Lower lobe of right lung (tissue), 2 donors: ENCODE data around the gene TMEM204. TPM values are rescaled to one million over a fixed set of nuclear protein-coding genes. Genes with fewer than 3 reads are reported as not detected.

Experiments used
- ATAC-seq, 2 donors: fragments of 200-7000 bp; cut with Tn5 transposase; one replicate each; pipeline ENCODE4 v1.9.1; 2020 to 2022; ENCODE audit warnings: mild to moderate bottlenecking in 2 of 2, moderate library complexity in 2 of 2
- DNase-seq: peaks from one replicate; pipeline ENCODE4 v3.0.0-alpha.2; 2020
- H3K27ac ChIP-seq: fragments of 200-600 bp; one replicate; pipeline ENCODE4 v1.8.0; 2022
- H3K27me3 ChIP-seq: fragments of 200-600 bp; one replicate; pipeline ENCODE4 v1.8.0; 2022; ENCODE audit warnings: low read depth
- H3K36me3 ChIP-seq: fragments of 200-600 bp; one replicate; pipeline ENCODE4 v1.8.0; 2022; ENCODE audit warnings: mild to moderate bottlenecking
- H3K4me1 ChIP-seq: fragments of 200-600 bp; one replicate; pipeline ENCODE4 v1.8.0; 2022
- H3K4me3 ChIP-seq: fragments of 200-600 bp; one replicate; pipeline ENCODE4 v1.8.0; 2022; ENCODE audit warnings: mild to moderate bottlenecking
- H3K9me3 ChIP-seq: fragments of 200-600 bp; one replicate; pipeline ENCODE4 v1.8.0; 2022
- intact Hi-C: fragments of 100-400 bp; cut with DNase I; formaldehyde crosslinking; loops from one replicate; pipeline ENCODE4 v1.11.0; 2022
- total RNA-seq: library from RNA; stranded (reverse); fragmentation: NEBNext Ultra II Directional; extraction: Animal tissue kit (Norgen Biotek cat#: 25700); gene quantifications from one replicate; pipeline ENCODE4 v1.2.1, GENCODE V29; 2021
- TF ChIP-seq, protein P1 (sequence below): fragments of 200-600 bp; IDR thresholded peaks from one replicate; pipeline ENCODE4 v1.8.0; 2022; ENCODE audit warnings: antibody characterized with exemption, mild to moderate bottlenecking
- donor health status: DM: no; HTN: yes; CAD: no; lungs with severe emphysema.

TMEM204 gene
- total RNA-seq, 1 donor from 2014 or later, result 63.1 TPM

DNA sequence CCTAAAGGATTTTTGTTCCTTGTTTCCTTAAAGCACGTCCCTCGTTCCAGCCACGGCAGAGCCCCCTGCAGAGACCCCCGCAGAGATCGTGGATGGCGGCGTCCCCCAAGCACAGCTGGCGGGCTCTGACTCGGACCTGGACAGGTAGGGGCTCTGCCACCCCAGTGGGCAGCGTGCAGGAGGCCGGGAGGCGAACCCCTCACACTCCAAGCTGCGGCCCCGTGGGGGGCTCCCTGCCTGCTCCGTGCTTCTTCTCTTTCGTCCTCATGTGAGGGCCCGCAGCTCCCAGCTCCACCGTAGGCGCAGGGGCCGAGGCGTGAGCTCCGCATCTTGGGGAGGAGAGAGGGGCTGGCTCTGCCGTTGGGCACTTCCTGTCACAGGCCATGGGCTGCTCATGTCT lies 31.8 kb upstream of the TMEM204 start:
- Histone ChIP-seq H3K4me3 (no peak overlapping the region), H3K36me3 (peaks cover 80% of the 10 kb centered on the region), H3K27ac (no peak overlapping the region), H3K27me3 (no peaks in the 10 kb centered on the region), H3K4me1 (no peaks in the 10 kb centered on the region), H3K9me3 (no peaks in the 10 kb centered on the region)
- intact Hi-C loops, result no loop called here
- DNase-seq, result no peak
- ATAC-seq, result no peak
- TF ChIP-seq, protein P1, sequence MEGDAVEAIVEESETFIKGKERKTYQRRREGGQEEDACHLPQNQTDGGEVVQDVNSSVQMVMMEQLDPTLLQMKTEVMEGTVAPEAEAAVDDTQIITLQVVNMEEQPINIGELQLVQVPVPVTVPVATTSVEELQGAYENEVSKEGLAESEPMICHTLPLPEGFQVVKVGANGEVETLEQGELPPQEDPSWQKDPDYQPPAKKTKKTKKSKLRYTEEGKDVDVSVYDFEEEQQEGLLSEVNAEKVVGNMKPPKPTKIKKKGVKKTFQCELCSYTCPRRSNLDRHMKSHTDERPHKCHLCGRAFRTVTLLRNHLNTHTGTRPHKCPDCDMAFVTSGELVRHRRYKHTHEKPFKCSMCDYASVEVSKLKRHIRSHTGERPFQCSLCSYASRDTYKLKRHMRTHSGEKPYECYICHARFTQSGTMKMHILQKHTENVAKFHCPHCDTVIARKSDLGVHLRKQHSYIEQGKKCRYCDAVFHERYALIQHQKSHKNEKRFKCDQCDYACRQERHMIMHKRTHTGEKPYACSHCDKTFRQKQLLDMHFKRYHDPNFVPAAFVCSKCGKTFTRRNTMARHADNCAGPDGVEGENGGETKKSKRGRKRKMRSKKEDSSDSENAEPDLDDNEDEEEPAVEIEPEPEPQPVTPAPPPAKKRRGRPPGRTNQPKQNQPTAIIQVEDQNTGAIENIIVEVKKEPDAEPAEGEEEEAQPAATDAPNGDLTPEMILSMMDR, result no peak

DNA sequence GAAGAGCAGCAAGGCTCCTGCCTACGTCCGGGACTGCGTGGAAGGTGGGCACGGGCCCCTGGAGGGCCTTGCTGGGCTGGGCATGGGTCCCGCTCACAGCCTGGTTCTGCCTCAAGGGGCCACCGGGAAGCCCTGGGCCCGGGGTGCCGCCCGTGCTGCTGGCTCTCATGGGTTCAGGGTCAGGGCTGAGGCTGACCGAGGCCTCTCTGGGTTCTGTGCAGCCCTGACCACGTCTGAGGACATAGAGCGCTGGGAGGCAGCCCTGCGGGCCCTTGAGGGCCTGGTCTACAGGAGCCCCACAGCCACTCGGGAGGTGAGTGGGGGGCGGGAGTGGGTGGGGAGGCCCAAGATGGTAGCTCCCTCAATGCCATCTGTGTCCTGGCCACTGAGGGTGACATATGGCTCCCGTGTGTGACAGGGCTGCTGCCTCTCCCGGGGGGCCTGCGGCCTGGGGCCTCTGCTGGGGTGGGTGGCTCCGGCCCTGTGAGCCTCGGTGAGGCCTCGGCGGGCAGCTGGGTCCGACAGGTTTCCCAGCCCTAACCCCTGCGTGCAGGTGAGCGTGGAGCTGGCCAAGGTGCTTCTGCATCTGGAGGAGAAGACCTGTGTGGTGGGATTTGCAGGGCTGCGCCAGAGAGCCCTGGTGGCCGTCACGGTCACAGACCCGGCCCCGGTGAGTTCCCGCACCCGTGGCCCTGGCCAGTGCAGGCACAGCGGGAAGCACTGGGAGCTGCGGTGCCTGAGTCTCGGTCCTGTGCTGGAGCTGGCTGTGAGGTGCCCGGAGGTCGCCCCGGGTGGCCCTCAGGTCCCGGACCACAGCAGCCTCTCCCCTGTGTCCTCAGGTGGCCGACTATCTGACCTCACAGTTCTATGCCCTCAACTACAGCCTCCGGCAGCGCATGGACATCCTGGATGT lies 31.1 kb upstream of the TMEM204 start:
- intact Hi-C loops, result no loop called here
- no peak for DNase-seq
- no peak overlapping the region for H3K27ac ChIP-seq

DNA sequence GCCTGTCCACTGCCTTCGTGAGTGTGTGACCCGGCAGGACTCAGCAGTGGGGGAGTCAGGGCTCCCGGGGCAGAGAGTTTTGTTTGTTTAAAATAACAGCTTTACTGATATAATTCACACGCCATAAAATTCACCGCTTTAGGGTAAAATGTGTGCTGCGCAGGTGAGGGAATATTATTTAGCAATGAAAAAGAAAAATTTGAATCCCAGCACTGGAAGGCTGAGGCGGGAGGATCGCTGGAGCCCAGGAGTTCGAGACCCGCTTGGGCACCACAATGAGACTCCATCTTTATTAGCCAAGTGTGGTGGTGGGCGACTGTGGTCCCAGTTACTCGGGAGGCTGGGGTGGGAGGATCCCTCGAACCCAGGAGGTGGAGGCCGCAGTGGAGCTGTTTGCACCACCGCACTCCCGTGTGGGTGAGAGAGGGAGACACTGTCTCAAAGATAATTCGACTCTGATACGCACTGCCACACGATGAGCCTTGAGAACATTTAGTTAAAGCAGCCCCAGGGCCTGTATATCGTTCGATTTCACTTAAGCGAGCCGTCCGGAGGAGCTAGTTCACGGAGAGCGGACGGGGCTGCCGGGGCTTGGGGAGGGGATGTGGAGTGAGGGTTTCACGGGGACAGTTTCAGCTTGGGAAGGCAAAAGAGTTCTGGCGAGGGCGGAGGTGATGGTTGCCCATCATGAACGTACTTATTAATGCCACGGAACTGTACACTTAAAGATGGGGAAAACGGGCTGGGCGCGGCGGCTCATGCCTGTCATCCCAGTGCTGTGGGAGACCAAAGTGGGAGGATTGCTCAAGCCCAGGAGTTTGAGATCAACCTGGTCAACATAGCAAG lies 30.1 kb upstream of the TMEM204 start:
- no peak for ATAC-seq
- Histone ChIP-seq H3K4me3 (no peak overlapping the region), H3K27ac (no peak overlapping the region), H3K4me1 (no peaks in the 10 kb centered on the region), H3K9me3 (no peaks in the 10 kb centered on the region), H3K27me3 (no peaks in the 10 kb centered on the region), H3K36me3 (peaks cover 69% of the 10 kb centered on the region)
- no peak for DNase-seq
- intact Hi-C loops, result no loop called here
- TF ChIP-seq, protein P1, result no peak

More for the DNA sequence above, 31.1 kb upstream of the TMEM204 start:
- TF ChIP-seq, protein P1, result no peak
- Histone ChIP-seq H3K27me3 (no peaks in the 10 kb centered on the region), H3K9me3 (no peaks in the 10 kb centered on the region), H3K4me1 (no peaks in the 10 kb centered on the region), H3K36me3 (peaks cover 78% of the 10 kb centered on the region), H3K4me3 (no peak overlapping the region)
- no peak for ATAC-seq

DNA sequence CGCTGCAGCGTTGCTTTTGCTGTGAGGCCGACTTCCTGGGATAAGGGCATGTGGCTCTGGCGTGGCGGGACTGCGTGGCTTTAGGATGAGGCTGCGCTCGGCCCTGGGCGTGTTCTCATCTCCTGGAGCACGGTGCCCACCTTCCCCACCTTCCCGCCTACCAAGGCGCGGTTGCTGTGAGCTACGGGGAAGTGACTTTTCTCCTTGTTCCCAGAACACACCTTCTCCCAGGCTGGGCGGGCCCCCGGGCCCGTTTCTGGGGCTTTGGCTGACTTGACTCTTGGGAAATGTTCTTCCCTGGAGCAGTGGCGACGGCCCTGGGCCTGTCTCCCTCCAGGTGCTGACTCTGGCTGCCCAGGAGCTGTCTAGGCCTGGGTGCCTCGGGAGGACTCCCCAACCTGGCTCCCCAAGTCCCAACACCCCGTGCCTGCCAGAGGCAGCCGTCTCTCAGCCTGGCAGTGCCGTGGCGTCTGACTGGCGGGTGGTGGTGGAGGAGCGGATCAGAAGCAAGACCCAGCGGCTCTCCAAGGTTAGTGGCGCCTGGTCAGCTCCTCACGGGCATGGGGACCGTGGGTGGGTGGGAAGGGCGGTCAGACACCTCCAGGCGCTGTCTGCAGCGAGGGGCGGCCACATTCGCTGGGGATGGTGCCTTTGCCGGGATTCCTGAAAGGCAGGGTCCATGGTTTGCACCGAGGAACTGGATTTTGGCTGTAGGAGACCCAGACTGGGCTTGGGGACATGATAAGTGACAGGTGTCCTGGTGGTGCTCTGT lies 28.2 kb upstream of the TMEM204 start:
- no peak for ATAC-seq
- no peak overlapping the region for H3K4me3 ChIP-seq
- H3K27me3 ChIP-seq, result no peaks in the 10 kb centered on the region
- TF ChIP-seq, protein P1, result no peak
- no peak overlapping the region for H3K27ac ChIP-seq
- intact Hi-C loops, result no loop called here
- H3K4me1 ChIP-seq, result peaks cover 13% of the 10 kb centered on the region
- no peak for DNase-seq
- peaks cover 68% of the 10 kb centered on the region for H3K36me3 ChIP-seq
- H3K9me3 ChIP-seq, result no peaks in the 10 kb centered on the region

DNA sequence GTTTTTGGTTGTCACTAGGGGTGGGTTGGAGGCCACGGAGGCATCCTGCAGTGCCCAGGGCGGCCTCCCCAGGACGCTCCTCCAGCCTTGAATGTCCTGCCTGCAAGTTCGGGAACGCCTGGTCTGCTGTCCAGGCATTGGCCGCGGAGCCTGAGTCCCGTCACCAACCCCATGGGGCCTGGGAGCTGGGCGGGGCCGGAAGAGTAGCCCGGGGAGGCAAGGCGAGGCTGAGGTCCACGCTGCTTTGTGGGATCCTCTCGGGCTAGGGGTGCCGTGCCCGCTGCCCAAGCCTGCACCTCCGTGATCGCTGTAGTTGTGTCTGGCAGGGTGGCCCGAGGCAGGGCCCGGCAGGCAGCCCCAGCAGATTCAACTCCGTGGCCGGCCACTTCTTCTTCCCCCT lies 27.6 kb upstream of the TMEM204 start:
- Histone ChIP-seq H3K4me3 (no peak overlapping the region), H3K4me1 (peaks cover 19% of the 10 kb centered on the region), H3K27ac (no peak overlapping the region), H3K36me3 (peaks cover 67% of the 10 kb centered on the region), H3K27me3 (no peaks in the 10 kb centered on the region), H3K9me3 (no peaks in the 10 kb centered on the region)
- TF ChIP-seq, protein P1, result no peak
- ATAC-seq (no peak), DNase-seq (no peak)
- intact Hi-C loops, result no loop called here
